Activated CD4-positive, alpha-beta T cell treated with anti-CD3 and anti-CD28 coated beads, Interleukin-2, amount 50 U/mL, for 4 hours (primary cell): Measurements from ENCODE around the gene CYSTM1.

Source experiments
- DNase-seq, 2 experiments: peaks; one replicate each; pipeline ENCODE4 v3.0.0-alpha.2; 2020

Gene CYSTM1

DNA sequence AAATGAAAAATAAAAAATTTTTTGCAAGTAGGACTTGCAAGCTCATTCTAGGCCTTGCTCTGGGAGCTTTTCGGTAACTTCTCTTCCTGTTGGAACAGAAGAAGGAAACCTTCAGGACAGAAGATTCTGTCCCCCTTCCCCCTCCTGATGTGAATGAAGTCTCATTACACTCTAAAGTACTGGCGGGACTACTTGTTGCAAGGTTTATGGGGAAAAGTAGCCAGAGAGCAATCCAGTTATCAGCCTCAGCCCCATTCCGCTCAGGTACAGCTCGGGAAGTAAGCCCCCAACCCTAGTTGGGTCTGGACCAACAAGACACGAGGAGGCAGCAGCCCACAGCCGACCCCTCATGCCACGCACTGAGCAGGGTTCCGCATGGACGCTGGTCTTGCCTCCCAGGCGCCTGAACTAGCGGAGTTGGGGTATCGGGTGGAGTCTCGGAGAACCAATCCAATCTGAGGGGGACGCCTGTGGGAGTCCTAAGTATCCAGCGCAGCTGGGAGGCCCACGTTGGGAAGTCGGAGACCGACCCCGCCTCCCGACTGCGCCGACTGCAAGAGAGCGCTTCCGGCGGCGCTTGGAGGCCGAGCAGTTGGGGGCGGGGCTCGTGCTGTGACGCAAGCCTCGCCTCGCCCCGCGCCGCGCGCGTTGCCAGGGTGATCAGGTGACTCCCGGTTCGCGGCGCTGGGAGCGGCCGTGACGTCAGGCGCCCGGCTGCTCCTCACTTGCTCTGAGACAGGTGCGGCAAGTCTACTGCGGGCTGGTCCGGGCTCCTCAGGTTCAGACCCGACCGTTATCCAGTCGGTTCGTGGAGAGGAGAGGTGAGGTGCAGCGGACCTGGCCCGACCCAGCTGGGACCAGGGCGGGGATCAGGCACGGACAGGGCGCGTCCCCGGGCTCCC is at the start of gene CYSTM1:
Gene CYSTM1 (plus strand): TSS at position 724 of the 902 bp plus-strand sequence. CDS start 19,278 bp downstream, outside the sequence.
- DNase-seq = peak; percentile 91 to 93

GRCh38 chr5:140125637-140126036 is 49.4 kb upstream of the CYSTM1 start, which contains the start of gene IGIP:
IGIP (plus strand) TSS chr5:140125937; CDS start chr5:140128477, 2,540 bp downstream.
- no peak for DNase-seq

- DNase-seq = no peak
Observed at GRCh38 chr5:140126315-140127012, 48.5 kb upstream of the CYSTM1 start.

- DNase-seq = no peak
Observed at GRCh38 chr5:140128376-140128775, 46.6 kb upstream of the CYSTM1 start.

DNA sequence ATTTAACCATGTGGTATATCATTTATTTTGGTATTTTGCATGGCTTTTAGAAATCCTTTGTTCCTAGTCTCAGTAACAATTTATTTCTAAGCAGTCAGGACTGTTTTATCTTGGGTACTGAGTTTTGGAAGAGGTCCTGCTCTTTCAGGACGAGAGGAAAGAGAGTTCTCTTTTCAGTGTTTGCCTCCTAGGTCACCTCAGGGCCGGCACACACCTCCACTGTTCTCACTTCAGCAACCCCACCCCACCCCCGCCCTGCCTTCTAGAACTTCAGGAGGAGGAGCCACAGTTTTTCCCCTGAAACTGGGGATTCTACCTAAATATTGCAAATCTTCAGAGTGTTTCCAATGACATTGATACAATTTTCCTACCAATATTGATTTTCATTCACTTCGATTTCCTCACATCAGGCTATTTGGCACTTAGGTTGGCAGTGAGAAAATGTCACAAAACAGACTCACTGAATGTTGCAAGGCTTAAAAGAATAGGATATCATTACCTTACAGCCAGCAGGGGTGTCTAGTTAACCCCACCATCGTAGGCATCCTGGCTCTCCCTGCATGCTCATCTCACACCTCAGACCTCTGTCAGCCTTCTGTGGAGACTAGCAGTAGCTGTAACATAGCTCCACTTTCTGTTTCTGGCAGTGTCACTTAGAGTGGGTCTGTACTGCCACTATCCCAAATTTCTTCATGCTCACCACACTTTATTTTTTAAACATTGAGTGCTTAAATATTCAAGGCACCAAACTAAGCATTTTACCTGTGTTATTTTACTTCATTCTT is 43.8 kb upstream of the CYSTM1 start:
- no peak for DNase-seq

DNA sequence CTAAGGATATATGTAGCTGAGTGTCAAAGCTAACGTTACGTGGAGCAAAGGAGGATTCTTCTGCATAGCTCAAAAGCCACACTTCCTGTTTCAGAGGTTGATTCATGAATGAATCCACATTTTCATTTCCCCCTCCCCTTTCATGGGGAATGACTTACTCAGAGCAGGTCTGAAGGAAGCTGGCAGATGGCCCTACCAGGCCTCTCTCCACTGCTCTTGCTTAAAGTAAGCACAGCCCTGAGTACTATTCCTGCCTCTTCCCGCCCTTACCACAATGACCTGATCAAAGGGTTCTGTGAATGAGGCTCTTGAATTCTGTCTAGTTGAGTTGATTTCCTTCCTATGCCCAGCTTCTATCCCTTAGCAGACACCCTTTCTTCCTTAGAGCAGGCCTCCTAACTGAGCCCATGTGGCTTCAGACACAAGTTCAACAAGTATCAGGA is 43.0 kb upstream of the CYSTM1 start:
- no peak for DNase-seq

DNA sequence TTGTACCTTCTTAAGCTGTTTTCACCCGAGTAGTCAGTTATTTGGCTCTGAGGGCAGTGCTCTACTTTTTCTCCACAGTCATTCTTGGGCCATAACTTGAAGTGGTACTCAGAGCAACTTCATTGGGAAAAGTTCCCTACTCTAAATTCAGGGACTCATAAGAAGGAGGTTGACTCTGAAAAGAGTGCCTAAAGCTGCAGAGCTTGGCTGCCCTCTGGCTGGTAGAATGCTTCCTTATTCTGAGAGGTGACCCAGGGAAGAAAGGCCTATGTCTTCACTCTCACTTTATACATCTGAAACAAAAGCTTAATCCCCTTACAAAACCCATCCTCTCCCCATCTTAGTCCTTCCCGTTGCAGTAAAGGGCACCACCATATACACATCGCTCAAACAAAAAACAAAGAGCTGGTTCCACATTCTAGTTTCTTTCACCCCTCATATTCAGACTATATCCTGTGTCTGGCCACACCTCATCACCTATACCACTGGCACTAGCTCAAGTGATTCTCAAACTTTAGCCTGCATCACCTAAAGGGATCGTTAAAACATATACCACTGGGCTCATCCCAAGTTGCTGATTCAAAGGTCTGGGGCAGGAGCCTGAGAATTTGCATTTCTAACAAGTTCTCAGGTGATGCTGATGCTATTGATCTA is 41.3 kb upstream of the CYSTM1 start:
- DNase-seq = no peak

DNA sequence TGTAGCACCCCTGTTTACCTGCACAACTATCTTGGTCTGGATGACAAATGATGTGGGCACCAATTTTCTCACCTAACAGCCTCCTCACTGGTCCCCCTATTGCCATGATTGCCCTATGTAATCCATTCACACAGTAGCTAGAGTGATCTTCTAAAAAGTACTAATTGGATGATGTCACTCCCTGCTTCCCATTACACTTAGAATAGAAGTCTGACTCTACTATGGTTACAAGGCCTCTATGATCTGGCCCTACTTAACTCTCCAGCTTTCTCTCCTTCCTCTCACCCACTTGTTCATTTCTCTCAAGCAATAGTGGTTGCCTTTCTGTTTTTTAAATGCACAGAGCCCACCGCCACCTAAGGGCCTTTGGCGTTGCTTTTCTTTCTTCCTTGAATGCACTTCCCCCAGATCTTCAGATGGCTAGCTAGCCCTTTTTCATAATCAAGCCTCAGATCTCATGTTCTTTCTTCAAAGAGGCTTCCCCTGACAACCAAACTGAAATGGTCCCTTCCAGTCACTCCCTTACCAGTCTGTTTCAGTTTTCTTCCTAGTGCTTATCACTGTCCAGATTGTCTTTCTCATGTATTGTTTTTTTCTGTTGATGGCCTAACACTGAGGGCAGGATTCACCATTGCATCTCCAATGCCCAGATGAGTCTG is 40.6 kb upstream of the CYSTM1 start:
- DNase-seq = no peak

DNA sequence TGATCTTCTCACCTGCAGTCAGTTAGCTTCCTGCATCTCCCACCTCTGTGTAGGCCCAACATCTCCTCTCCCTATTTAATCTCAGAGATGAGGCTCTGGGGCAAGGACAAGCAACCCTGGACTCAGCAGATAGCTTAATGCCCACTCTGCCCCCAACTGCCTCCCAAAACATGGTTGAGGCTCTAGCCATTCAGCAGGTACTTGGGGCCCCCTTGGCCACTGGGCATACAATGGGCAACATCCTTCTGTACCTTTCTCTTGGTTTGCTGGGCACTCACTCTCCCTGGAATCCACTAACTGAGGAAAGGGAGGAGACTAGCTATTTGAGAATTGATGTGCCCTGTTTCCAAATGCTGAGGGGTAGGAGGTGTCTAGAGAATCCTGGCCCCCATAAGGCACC is 39.9 kb upstream of the CYSTM1 start:
- DNase-seq = no peak

DNA sequence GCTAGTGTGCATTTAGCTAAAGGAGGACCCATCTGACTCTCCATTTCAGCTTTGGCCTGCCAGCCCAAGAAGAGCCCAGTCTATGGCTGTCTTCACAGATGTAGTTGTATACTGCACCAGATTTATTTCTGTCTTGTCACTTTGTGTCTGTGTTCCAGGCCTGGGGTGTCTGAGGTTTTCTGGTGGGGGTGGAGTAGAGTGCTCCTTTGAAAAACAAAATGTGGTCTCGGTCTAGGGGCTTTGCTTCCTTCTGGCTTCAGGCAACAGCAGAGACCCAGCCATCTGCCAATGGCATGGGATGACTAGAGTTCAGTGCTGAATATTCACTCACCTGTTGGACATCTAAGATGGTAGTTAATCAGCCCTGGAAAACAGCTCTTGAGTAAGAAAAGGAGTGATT is 38.4 kb upstream of the CYSTM1 start:
- no peak for DNase-seq

DNA sequence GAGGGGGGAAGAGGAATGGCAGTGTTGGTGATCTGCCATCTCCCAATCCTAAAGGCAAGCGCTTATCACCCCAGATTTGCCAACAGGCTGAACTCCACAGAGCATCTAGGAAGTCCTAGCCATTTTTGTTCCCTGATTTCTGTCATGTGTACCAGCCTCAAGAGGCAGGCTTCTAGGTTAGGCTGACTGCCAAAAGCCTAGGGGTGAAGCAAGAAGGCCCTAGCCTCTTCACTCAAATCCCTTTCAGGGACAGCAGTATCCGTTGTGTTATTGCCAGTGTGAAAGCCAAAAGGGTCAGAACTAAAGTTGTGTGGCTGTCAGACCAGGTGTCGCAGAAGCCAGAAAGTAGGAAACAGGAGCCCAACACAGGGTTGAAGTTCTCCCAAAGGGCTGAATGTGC is 34.6 kb upstream of the CYSTM1 start:
- DNase-seq = no peak

DNA sequence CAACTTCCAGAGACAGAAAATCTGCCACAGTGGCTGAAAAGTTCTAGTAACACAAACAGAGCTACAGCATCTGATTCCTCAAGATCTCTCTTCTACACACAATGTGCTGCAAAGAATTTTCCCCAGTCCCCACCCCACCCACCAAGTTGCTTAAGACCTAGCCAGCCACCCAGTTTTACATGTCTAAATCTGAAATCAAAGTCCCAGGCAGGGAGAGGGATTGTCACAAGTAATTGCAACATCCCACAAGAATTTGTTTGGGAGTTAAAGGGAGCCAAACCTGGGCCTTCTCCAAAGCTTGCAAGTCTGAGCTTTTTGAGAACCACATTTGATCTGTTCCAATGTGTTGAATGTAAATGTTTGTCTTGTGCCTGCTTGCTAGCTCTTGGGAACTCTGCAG is 33.7 kb upstream of the CYSTM1 start:
- DNase-seq = no peak

- DNase-seq = no peak
Observed at GRCh38 chr5:140142246-140142645, 32.7 kb upstream of the CYSTM1 start.

- DNase-seq = no peak
Observed at GRCh38 chr5:140142856-140143255, 32.1 kb upstream of the CYSTM1 start.

GRCh38 chr5:140143521-140144258 is 31.3 kb upstream of the CYSTM1 start:
- no peak for DNase-seq

DNA sequence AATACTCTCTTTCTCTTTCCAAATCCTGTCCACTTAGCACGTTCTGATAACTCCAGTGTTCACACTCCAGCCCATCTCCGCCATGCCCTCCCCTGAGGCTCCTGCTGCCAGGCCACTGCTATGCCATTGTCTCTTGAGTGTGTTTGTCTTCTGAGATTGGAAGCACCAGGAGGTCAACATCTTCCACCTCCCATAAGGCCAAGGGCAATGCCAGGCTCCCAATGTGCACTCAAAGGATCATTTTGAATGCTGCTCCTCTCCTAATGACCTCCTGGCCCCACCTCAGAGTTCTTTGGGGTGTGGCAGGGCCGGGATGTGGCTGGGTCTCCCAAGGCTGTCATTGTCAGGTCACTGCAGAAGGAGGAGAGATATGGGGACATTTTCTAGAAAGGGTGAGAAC is 29.7 kb upstream of the CYSTM1 start:
- DNase-seq = no peak

GRCh38 chr5:140145818-140146522 is 29.0 kb upstream of the CYSTM1 start:
- DNase-seq = peak; percentile 38 to 39

DNA sequence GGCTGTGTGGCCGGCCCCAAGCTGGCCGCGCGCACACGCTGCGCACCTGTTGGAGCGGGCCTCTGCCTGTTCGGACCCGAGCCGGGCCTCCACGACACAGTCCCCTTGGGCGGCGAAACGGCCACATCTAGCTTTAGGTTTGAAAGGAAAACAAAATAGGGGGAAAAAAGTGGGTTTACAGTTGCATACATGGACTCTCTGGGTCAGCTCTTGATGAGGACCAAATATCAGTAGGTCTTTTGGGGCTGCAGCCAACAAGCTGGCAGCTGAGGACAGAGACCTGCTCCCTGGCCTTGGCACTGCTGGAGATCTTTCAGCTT is 28.5 kb upstream of the CYSTM1 start:
- no peak for DNase-seq

DNA sequence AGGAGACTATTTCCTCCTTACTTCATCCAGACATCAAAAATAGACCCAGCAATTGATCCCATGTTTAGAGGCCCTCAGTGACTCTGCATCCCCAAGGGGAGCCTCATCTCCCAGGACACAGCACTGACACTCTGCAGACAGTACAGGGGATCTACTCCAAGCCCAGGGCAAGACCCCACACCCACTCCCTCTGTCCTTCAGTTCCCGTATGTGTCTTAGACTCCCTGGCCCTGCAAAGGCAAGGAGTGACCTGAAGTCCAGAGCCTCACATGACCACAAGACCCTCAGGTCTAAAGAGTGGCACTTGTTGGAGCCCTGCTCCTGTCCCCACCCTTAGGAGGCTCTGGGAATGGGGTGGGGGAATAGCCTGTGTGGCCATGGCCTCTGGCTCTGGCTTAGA is 27.5 kb upstream of the CYSTM1 start:
- no peak for DNase-seq

GRCh38 chr5:140148508-140148907 is 26.5 kb upstream of the CYSTM1 start:
- no peak for DNase-seq

GRCh38 chr5:140150201-140150600 is 24.8 kb upstream of the CYSTM1 start:
- no peak for DNase-seq
